ENCODE data around the gene FAM124A.

Gene FAM124A

GRCh38 chr13:51249770-51250741 is 27.9 kb downstream of the FAM124A start:
- peak; percentile 42 for TF ChIP-seq CTCF (conservative IDR thresholded peaks at IDR 0.05; ENCODE audit: low read depth, low read length)
- H3K4me1 ChIP-seq (ENCODE audit: low read depth, poor library complexity, severe bottlenecking) = no peaks in the 10 kb centered on the region

GRCh38 chr13:51251480-51251879 is 29.3 kb downstream of the FAM124A start:
- Histone ChIP-seq H3K4me1 (ENCODE audit: low read depth, poor library complexity, severe bottlenecking) (no peaks in the 10 kb centered on the region), H3K27me3 (ENCODE audit: insufficient read depth, low read depth) (no peaks in the 10 kb centered on the region), H3K4me2 (no peak overlapping the region), H3K36me3 (ENCODE audit: insufficient read depth) (no peaks in the 10 kb centered on the region), H2AFZ (ENCODE audit: low read depth) (no peak overlapping the region), H3K79me2 (ENCODE audit: insufficient read depth, low read depth) (no peaks in the 10 kb centered on the region), H4K20me1 (ENCODE audit: insufficient read depth) (no peaks in the 10 kb centered on the region), H3K9ac (no peak overlapping the region), H3K27ac (no peak overlapping the region), H3K4me3 (IDR thresholded peaks at IDR 0.05; ENCODE audit: insufficient read depth, low read depth, low read length) (no peak overlapping the region)
- TF ChIP-seq CTCF (conservative IDR thresholded peaks at IDR 0.05; ENCODE audit: low read depth, low read length) = no peak

More at GRCh38 chr13:51249770-51250741, 27.9 kb downstream of the FAM124A start:
- no peaks in the 10 kb centered on the region for H4K20me1 ChIP-seq (ENCODE audit: insufficient read depth)
- H2AFZ ChIP-seq (ENCODE audit: low read depth) = no peak overlapping the region
- H3K27ac ChIP-seq = no peak overlapping the region
- H3K9ac ChIP-seq = no peak overlapping the region
- no peaks in the 10 kb centered on the region for H3K36me3 ChIP-seq (ENCODE audit: insufficient read depth)
- H3K79me2 ChIP-seq (ENCODE audit: insufficient read depth, low read depth) = no peaks in the 10 kb centered on the region
- H3K27me3 ChIP-seq (ENCODE audit: insufficient read depth, low read depth) = no peaks in the 10 kb centered on the region
- no peak overlapping the region for H3K4me2 ChIP-seq
- no peak overlapping the region for H3K4me3 ChIP-seq (IDR thresholded peaks at IDR 0.05; ENCODE audit: insufficient read depth, low read depth, low read length)

GRCh38 chr13:51252954-51253532 is 30.8 kb downstream of the FAM124A start:
- Histone ChIP-seq H3K4me2 (no peak overlapping the region), H3K27ac (no peak overlapping the region), H3K9ac (no peak overlapping the region), H3K36me3 (ENCODE audit: insufficient read depth) (no peaks in the 10 kb centered on the region), H3K4me3 (IDR thresholded peaks at IDR 0.05; ENCODE audit: insufficient read depth, low read depth, low read length) (no peak overlapping the region), H2AFZ (ENCODE audit: low read depth) (no peak overlapping the region), H3K27me3 (ENCODE audit: insufficient read depth, low read depth) (no peaks in the 10 kb centered on the region), H4K20me1 (ENCODE audit: insufficient read depth) (no peaks in the 10 kb centered on the region), H3K79me2 (ENCODE audit: insufficient read depth, low read depth) (no peaks in the 10 kb centered on the region), H3K4me1 (ENCODE audit: low read depth, poor library complexity, severe bottlenecking) (no peaks in the 10 kb centered on the region)
- TF ChIP-seq CTCF (conservative IDR thresholded peaks at IDR 0.05; ENCODE audit: low read depth, low read length) = no peak

GRCh38 chr13:51255556-51255955 is 33.4 kb downstream of the FAM124A start:
- H3K4me1 ChIP-seq (ENCODE audit: low read depth, poor library complexity, severe bottlenecking) = no peaks in the 10 kb centered on the region
- no peaks in the 10 kb centered on the region for H4K20me1 ChIP-seq (ENCODE audit: insufficient read depth)
- no peaks in the 10 kb centered on the region for H3K36me3 ChIP-seq (ENCODE audit: insufficient read depth)
- H3K79me2 ChIP-seq (ENCODE audit: insufficient read depth, low read depth) = no peaks in the 10 kb centered on the region
- no peak overlapping the region for H3K9ac ChIP-seq
- no peak overlapping the region for H3K4me2 ChIP-seq
- H3K27me3 ChIP-seq (ENCODE audit: insufficient read depth, low read depth) = no peaks in the 10 kb centered on the region
- no peak for TF ChIP-seq CTCF (conservative IDR thresholded peaks at IDR 0.05; ENCODE audit: low read depth, low read length)
- H3K27ac ChIP-seq = no peak overlapping the region
- H3K4me3 ChIP-seq (IDR thresholded peaks at IDR 0.05; ENCODE audit: insufficient read depth, low read depth, low read length) = no peak overlapping the region
- no peak overlapping the region for H2AFZ ChIP-seq (ENCODE audit: low read depth)

Data from KMS-11 (cell line).